GM18519 (cell line): ENCODE data around the gene CCDC88B.

ENCODE experiments used
- ATAC-seq: cut with Tn5 transposase; IDR thresholded peaks from one replicate; pipeline ENCODE4 v1.9.1; 2021; ENCODE audit warnings: mild to moderate bottlenecking, moderate library complexity; ENCODE audit not compliant: unreplicated experiment, low FRiP score

The CCDC88B gene

DNA sequence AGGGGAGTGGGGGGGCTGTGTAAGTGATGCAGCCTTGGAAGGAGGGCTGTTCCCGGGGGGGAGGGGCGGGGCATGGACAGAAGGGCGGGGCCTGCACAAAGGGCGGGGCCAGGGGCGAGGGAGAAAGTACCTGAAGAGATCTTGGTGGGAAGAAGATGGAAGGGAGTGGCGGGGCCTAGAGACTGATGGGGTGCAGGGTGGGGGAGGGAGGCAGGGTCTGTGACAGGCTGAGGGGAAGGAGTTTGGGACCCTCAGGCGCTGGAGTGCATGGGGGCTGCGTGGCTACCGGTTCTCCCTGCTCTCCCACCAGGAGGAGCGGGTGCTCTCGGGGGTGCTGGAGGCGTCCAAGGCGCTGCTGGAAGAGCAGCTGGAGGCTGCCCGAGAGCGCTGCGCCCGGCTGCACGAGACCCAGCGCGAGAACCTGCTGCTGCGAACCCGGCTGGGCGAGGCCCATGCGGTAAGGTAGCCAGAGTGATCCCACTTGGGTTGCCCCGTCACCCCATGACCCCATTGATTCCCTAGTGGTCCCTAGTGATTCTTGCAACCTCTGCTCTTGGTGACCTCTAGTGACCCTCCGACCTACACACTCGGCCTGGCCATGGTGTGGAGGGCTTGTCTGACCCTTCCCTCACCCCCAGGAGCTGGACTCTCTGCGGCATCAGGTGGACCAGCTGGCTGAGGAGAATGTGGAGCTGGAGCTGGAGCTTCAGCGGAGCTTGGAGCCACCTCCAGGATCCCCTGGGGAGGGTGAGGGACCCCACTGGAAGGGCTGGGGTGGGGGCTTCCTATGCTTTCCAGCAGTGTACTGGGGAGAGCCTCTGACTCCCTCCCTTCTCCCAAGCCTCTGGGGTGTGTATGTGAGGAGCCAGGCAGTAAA is 3.1 kb downstream of the CCDC88B start:
- no peak for ATAC-seq

DNA sequence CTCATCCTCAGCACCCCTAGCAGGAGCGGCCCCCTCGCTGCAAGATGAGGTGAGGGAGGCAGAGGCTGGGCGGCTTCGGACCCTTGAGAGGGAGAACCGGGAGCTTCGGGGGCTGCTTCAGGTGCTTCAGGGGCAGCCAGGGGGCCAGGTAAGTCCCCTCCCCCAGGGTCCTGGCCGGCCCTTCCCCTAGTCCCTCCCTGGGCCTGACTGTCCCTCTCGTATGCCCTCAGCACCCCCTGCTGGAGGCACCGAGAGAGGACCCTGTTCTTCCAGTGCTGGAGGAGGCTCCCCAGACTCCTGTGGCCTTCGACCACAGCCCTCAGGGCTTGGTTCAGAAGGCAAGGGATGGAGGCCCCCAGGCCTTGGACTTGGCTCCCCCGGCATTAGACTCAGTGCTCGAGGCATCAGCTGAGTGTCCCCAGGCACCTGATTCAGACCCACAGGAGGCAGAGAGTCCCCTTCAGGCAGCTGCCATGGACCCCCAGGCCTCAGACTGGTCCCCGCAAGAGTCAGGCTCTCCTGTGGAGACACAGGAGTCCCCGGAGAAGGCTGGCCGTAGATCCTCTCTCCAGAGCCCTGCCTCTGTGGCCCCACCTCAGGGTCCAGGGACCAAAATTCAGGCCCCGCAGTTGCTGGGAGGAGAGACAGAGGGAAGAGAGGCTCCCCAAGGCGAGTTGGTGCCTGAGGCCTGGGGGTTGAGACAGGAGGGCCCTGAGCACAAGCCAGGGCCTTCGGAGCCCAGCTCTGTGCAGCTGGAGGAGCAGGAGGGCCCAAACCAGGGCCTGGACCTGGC is 4.0 kb downstream of the CCDC88B start:
- no peak for ATAC-seq

DNA sequence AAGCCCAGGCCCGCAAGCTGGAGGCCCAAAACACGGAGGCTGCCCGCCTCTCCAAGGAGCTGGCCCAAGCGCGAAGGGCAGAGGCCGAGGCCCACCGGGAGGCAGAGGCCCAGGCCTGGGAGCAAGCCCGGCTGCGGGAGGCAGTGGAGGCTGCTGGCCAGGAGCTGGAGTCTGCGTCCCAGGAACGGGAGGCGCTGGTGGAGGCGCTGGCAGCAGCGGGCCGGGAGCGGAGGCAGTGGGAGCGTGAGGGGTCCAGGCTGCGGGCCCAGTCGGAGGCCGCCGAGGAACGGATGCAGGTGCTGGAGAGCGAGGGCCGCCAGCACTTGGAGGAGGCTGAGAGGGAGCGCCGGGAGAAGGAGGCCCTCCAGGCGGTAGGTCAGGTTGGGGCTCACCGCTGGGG is 4.8 kb downstream of the CCDC88B start:
- no peak for ATAC-seq

DNA sequence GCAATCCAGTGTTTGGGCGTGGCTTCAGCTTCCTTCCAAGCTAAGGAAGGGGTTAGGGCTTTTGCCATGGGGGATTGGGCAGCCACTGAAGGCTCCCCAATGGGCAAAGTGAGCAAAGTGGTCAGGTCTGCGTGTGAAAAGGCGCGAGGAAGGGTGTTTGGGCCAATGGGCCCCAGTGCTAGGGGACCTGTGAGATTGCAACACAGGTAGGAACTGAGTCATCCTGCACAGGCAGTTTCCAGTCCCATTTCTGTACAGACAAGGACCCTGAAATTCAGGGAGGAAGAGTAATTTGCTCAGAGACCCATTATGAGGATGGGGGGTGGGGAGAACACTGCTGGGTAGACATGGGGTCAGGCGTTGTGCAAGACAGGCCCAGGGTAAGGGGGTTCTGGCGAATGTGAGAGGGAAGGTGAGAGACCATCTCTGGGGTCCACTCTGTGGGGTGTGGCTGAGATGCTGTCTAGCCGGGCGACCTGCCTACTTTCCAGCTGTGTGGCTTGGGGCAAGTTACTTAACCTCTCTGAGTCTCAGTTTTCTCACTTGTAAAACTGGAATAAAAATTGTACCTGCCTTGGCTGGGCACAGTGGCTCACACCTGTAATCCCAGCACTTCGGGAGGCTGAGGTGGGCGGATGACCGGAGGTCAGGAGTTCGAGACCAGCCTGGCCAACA is 7.3 kb downstream of the CCDC88B start:
- ATAC-seq: no peak

DNA sequence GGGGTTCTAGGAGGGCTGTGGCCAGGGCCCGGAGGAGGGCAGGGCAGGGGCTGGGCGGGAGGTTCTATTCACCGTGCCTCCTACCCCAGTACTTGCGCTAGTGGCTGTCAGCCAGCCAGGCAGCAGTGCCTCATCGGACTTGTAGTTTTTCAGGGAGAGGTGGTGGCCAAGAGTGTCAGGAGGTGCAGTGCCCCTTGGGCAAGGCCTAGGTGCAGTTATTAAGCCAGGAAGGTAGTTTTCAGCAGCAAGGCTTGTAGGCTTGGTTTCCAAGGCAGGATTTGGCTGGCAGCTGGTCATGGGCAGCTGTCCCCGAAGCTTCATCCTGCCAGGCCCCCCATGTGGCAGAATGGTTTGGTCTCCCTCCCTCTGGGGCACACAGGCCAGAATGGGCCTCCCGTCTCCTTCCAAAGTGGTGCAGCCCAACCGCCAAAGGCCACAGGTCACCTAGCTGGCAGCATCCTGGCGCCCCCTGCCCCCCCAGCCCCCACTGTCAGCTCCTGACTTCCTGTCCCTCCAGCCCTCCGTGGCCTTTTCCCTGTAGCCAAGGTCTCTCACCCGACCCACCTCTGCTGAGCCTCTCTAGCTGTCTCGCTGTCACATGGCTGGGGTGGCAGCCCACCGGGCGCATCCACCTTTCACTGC is 8.5 kb downstream of the CCDC88B start:
- ATAC-seq: no peak

DNA sequence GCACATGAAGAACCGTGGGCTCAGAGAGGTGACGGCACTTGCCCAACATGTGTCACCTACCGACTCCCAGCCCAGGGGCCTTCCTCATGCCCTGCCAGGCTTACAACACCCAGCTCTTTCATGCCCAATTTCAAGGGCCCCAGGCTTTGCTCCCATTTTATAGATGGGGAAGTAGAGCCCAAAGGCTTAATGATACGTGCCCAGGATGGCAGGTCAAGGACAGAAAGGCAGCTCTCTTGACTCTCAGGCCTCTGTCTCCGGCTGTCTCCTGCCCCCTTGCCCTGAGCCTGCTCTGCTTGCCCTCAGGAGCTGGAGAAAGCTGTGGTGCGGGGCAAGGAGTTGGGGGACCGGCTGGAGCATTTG is 9.0 kb downstream of the CCDC88B start:
- ATAC-seq: no peak

DNA sequence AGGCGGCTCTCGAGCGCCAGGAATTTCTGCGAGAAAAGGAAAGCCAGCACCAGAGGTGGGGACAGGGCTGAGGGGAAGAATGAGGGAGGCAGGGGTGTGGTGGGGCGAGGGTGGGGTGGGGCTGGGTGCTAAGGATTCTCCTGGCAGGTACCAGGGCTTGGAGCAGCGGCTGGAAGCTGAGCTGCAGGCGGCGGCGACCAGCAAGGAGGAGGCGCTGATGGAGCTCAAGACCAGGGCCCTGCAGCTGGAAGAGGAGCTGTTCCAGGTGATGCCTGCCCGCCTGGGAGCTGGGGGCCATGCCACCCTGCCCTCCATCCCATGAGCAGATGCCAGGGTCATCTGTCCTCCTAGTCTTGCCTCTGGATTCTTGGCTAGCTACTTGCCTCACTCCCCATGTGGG is 9.4 kb downstream of the CCDC88B start:
- ATAC-seq: no peak

DNA sequence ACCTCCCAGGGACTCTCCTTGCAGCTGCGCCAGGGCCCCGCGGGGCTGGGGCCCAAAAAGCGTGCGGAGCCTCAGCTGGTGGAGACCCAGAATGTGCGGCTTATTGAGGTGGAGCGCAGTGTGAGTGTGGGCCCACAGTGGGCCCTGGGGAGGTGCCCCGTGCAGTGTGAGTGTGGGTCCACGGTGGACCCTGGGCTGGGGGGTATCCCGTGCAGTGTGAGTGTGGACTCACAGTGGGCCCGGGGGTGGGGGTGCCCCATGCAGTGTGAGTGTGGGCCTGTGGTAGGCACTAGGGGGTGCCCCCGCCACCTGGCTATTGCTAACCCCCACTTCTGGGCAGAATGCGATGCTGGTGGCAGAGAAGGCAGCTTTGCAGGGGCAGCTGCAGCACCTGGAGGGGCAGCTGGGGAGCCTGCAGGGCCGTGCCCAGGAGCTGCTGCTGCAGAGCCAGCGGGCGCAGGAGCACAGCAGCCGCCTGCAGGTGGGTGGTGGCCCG is 11.2 kb downstream of the CCDC88B start:
- no peak for ATAC-seq

DNA sequence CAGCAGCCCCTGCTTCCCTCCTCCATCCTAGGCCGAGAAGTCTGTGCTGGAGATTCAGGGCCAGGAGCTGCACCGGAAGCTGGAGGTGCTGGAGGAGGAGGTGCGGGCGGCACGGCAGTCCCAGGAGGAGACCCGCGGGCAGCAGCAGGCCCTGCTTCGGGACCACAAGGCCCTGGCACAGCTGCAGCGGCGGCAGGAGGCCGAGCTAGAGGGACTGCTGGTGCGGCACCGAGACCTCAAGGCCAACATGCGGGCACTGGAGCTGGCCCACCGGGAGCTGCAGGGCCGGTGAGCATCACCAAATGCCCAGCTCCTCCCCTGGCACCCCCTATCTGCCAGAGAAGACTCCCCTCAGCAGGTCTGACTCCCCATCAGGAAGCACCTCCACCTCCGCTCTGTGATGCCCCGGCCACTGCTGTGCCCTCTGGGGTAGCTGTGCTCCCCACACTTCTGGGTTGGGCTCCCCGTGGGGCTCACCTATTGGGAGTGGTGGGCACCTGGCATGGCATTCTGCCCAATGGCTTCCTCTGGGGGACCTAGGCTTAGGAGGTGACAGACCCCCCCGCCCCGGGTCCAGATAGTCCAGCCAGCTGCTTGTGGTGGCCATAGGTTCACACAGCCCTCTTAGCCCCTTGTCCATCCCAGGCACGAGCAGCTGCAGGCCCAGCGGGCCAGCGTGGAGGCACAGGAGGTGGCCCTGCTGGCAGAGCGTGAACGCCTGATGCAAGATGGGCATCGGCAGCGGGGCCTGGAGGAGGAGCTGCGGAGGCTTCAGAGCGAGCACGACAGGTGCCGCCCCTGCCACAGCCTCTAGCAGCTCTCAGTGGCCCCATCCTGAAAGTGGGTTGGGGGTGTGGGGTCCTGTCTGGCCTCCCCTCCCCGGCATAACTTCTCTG is 12.3 kb downstream of the CCDC88B start:
- no peak for ATAC-seq

DNA sequence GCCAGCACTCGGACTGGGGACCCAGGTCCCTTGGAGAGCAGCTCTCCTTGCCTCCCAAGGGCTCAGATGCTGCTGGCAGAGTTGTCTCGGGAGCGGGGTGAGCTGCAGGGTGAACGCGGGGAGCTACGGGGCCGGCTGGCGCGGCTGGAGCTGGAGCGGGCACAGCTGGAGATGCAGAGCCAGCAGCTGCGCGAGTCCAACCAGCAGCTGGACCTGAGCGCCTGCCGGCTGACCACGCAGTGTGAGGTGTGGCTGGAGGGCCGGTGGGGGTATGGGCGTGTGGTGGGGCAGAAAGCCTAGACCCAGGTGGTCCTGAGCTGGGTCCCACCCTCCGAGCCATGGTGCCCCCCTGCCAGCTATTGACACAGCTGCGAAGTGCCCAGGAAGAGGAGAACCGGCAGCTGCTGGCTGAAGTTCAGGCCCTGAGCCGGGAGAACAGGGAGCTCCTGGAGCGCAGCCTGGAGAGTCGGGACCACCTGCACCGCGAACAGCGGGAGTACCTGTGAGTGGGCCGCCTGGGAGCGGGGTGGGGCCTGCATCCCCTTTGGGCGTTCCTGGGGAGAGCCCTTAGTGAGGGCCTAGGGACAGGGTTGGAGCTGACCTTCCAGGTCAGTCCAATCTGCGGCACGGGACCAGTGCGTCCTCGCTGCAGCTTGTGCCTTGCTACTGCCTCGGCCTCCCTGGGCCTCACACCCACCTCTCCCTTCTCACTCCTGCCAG is 13.2 kb downstream of the CCDC88B start:
- no peak for ATAC-seq

DNA sequence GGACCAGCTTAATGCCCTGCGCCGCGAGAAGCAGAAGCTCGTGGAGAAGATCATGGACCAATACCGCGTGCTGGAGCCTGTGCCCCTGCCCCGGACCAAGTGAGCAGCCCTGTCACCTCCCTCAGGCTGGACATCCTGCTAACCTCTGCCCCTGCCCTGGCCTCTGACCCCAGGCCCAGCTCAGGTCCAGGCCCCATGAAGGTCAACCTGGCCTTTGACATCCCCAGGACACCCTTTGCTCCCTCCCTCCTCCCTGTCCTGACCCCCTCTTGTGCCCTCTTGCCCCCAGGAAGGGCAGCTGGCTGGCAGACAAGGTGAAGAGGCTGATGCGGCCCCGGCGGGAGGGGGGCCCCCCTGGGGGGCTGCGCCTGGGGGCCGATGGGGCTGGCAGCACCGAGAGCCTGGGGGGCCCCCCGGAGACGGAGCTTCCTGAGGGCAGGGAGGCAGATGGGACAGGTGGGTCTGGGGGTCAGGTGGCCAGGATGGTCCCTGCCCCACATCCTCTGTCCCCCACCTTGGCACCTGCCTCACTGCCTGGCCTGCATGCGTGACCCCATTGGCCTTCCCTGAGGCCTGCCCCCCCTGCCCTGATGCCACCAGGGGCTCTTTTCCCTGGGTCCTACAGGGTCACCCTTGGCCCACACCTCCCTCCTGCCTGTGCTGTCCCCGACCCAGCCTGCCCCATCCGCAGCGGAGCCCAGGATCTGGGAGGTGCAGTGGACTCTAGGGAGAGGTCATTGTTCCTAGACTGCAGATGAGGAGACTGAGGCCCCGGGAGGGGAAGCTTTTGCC is 13.9 kb downstream of the CCDC88B start:
- no peak for ATAC-seq

DNA sequence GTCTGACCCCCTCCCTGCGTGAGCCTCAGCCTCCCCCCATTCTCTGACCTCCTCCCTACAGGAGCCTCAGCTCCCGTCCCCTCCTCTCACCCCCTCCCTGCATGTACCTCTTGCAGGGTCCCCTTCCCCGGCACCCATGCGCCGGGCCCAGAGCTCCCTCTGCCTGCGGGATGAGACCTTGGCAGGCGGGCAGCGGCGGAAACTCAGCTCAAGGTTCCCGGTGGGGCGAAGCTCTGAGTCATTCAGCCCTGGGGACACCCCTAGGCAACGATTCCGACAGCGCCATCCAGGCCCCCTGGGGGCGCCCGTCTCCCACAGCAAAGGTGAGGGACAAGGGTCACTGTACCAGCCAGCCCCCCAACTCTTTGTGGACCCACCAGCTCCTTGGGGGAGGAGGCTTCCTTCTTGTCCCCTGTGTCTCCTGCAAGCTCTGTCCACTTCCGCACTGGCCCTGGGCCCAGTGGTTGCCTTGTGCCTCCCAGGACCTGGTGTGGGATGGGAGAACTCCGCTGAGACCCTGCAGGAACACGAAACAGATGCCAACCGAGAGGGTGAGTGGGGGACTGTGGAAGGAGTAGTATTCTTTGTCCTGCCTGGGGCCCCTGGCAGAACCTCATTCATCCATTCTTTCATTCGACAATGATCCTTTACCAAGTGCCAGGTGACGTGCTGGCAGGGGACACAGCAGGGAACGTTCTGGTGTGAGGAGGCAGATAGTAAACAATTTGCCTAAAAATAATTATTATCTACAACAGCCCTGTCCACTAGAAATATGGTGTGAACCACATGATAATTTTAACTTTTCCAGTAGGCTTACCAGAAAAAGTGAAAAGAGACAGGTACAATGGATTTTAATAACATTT is 15.3 kb downstream of the CCDC88B start:
- no peak for ATAC-seq

DNA sequence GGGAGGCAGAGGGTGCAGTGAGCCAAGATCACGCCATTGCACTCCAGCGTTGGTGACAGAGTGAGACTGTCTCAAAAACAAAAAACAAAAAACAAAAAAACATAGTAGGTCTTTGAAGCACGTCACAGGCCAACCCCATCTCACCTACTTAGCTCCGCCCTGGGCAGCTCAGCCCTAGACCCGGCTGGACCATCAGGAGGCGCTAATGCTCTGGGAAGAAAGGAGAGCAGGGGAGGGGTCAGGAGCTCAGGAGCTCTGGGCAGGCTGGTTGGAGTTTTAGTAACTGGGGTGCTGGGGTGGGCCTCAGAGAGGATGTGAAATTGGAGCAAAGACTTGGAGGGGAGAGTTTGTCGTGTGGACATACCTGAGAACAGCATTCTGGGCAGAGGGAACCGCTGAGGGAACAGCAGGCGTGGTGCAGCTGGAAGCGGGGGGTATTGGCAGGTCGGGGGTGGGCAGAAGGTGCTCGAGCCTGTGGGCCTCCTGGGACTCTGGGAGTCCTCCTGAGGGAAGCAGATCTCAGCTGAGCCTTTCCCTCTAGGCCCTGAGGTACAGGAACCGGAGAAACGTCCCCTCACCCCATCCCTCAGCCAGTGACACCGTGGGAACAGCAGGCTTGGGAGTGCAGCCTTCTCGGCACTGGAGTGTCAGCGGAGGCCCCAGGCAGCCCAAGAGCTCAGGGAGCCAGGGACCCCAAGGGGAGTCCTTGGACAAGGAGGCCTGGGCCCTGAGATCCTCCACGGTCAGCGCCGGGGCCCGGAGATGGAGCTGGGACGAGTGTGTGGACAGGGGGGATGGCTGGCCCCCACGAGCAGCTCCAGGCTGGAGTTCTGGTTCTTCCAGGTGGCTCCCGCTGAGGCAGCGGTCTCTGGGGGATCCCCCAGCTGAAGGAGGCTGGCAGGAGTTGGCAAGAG is 16.8 kb downstream of the CCDC88B start:
- ATAC-seq: no peak

DNA sequence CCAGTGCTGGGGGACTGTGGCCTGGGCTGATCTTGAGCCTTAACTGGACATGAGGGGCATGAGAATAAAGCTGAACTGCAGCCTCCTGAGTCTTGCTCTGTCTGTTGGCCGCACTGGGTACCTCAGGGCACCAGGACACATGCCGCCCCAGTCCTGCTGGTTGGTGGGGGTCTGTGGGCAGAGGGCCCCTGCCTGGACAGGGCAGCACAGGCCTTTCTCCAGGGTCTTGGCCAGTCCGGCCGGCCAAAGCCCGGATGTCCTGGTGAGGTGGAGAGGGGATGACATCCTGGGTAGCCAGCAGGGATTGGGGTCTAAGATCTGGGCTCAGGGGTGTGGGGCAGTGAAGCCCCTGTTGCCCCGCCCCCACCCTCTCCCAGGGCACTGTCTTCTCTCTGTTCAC is 17.4 kb downstream of the CCDC88B start:
- no peak for ATAC-seq

DNA sequence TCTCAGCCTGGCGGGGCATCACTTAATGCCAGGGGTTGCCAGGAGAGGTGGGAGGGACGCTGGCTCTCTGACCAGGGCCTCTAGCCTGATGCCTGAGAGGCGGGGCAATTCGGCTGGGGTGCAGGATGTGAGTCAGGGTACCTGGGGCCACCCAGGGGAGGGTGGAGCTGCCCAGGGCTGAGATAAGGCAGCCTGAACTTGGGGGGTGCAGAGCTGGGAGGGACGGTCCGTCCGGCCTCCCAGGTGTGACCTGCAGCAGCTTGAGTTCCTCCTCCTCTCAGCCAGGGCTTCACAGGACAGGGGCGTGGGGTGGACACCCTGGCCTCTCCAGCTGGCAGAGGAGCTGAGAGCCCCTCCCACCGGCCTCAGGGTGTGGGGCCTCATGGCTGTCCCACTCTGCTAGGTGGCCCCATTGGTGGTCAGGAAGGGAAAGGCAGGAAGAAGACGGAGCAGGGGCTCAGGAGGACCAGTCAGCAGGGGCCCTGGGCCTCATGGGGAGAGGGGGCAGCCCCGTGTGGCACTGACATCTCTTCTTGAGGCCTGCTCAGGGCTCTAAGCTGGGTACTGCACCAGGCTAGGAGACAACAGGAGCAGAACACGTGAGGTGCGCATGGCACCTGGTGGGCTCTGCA is 18.0 kb downstream of the CCDC88B start:
- ATAC-seq: no peak

DNA sequence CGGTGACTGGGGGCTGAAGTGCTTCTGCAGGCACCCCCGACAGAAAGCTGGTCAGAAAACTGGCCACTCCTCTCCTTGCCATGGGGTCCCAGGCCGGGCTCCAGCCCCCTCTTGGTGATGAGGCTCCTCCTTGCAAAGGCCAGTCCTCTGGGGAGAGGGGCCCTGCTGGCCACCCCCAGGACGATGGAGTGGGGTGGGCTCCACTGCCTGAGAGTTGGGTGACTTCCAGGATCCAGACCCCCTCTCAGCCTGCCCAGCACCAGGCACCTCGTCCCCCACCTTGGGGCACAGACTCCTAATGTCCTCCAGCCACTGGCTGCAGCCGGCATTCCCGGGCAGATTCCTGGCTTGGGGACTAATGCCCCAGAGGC is 18.5 kb downstream of the CCDC88B start:
- ATAC-seq: no peak
